Thyroid gland (tissue), 4 donors: Measurements from ENCODE around the gene ATP6V0D1. TPM values are rescaled to one million over a fixed set of nuclear protein-coding genes. Genes with fewer than 3 reads are reported as not detected.

Experiments used
- DNase-seq, 2 donors: peaks; one replicate each; pipeline ENCODE4 v3.0.0-alpha.2; 2019
- H3K27ac ChIP-seq, 3 donors: fragments of 200-600 bp; sonication (generic); 1 replicate in 2 of 3; 2 replicates in 1 of 3; pipeline ENCODE4 v1.5.1; 2016 to 2019; ENCODE audit warnings: mild to moderate bottlenecking in 1 of 3, moderate library complexity in 1 of 3
- H3K27me3 ChIP-seq: fragments of 200-600 bp; sonication (generic); one replicate; pipeline ENCODE4 v1.5.1; 2019
- H3K36me3 ChIP-seq, 2 donors: fragments of 200-600 bp; sonication (generic); one replicate each; pipeline ENCODE4 v1.5.1; 2016 to 2019
- H3K4me1 ChIP-seq, 2 donors: fragments of 200-600 bp; sonication (generic); one replicate each; pipeline ENCODE4 v1.5.1; 2017 to 2019
- H3K4me3 ChIP-seq, 3 donors: fragments of 200-600 bp; sonication (generic); replicated peaks in 1 of 3; 1 replicate in 2 of 3; 2 replicates in 1 of 3; pipeline ENCODE4 v1.5.1; 2016; ENCODE audit warnings: mild to moderate bottlenecking in 1 of 3
- H3K9me3 ChIP-seq: fragments of 200-600 bp; sonication (generic); one replicate; pipeline ENCODE4 v1.5.1; 2017
- POLR2A ChIP-seq, 2 donors: fragments of 450-650 bp; IDR thresholded peaks; one replicate each; pipeline ENCODE4 v1.6.1; 2017; ENCODE audit warnings: antibody characterized with exemption in 2 of 2, mild to moderate bottlenecking in 2 of 2, moderate library complexity in 1 of 2
- WGBS, 2 donors: methylation state at CpG; one replicate each; pipeline ENCODE4 v1.1.5; 2017; 5-methylcytosine and 5-hydroxymethylcytosine counted together
- intact Hi-C: fragments of 100-400 bp; cut with DNase I; formaldehyde crosslinking; loops from one replicate; pipeline ENCODE4 v1.15.1; 2023
- total RNA-seq, 4 donors: library from RNA; depleted of rRNA; stranded (reverse); fragments of >200 nt; gene quantifications; one replicate each; pipeline ENCODE4 v1.2.3, GENCODE V29; 2016
- TF ChIP-seq, protein P1 (sequence below), 6 experiments: fragments of 200-600 bp in 3 of 6; fragments of 450-650 bp in 3 of 6; sonication (generic) in 3 of 6; IDR thresholded peaks; one replicate each; pipeline ENCODE4 v1.5.1; 2016 to 2019; ENCODE audit warnings: antibody characterized with exemption in 6 of 6, mild to moderate bottlenecking in 2 of 6, inconsistent platforms in 1 of 6, moderate library complexity in 1 of 6

The ATP6V0D1 gene
- total RNA-seq, 4 donors from 2014 or later = 110 to 238 (median 142) TPM

DNA sequence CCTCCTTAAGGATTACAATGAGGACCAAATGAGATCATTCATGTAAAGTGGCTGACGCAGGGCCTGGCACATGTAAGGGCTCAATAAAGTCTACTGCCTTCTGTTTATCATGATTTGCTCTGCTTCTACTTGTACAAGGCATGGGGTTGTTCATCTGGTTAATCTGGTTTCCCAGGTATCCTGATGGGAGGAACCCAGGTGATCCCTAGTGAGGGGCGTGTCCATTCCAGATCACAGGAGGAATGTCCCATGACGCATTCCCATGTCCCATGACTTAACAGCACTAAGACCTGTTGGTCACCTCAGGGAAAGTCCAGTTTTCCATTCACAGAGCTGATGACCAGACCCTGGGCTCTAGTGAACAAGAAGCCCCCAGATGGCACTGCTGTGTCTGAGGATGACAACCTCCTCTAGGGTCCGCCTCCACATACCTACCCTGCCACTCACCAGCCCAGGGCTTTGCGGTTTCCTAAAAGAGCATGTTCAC lies 76.2 kb downstream of the ATP6V0D1 start:
- TF ChIP-seq, protein P1, sequence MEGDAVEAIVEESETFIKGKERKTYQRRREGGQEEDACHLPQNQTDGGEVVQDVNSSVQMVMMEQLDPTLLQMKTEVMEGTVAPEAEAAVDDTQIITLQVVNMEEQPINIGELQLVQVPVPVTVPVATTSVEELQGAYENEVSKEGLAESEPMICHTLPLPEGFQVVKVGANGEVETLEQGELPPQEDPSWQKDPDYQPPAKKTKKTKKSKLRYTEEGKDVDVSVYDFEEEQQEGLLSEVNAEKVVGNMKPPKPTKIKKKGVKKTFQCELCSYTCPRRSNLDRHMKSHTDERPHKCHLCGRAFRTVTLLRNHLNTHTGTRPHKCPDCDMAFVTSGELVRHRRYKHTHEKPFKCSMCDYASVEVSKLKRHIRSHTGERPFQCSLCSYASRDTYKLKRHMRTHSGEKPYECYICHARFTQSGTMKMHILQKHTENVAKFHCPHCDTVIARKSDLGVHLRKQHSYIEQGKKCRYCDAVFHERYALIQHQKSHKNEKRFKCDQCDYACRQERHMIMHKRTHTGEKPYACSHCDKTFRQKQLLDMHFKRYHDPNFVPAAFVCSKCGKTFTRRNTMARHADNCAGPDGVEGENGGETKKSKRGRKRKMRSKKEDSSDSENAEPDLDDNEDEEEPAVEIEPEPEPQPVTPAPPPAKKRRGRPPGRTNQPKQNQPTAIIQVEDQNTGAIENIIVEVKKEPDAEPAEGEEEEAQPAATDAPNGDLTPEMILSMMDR (IDR thresholded peaks at IDR 0.05) = no peak
- peak in 1 of 2 donors; percentile 25 for TF ChIP-seq POLR2A (IDR thresholded peaks at IDR 0.05)
- H3K27ac ChIP-seq = peak overlapping the region; percentile 61 to 86 (median 76)
- H3K4me1 ChIP-seq = peaks cover 4 to 21% of the 10 kb centered on the region in 2 donors
- H3K9me3 ChIP-seq = no peaks in the 10 kb centered on the region
- intact Hi-C loops = no loop called here
- 78 to 87% methylated on average over 5 of the region's 5 CpGs for WGBS, 2 donors
- H3K4me3 ChIP-seq = no peak overlapping the region
- DNase-seq = peak; percentile 62 to 75
- H3K36me3 ChIP-seq = no peaks in the 10 kb centered on the region
- no peaks in the 10 kb centered on the region for H3K27me3 ChIP-seq

- intact Hi-C loops = no loop called here
- H3K4me3 ChIP-seq = no peak overlapping the region
- no peaks in the 10 kb centered on the region for H3K27me3 ChIP-seq
- WGBS, 2 donors = 83% methylated on average over 12 of the region's 12 CpGs
- peak overlapping the region; percentile 23 to 76 (median 61) for H3K27ac ChIP-seq
- TF ChIP-seq, protein P1 (IDR thresholded peaks at IDR 0.05) = no peak
- TF ChIP-seq POLR2A (IDR thresholded peaks at IDR 0.05) = no peak
- peaks cover 10 to 28% of the 10 kb centered on the region in 2 donors for H3K4me1 ChIP-seq
- no peaks in the 10 kb centered on the region for H3K9me3 ChIP-seq
- DNase-seq = no peak
- no peaks in the 10 kb centered on the region for H3K36me3 ChIP-seq
Observed at GRCh38 chr16:67403976-67404555, 76.9 kb downstream of the ATP6V0D1 start.

DNA sequence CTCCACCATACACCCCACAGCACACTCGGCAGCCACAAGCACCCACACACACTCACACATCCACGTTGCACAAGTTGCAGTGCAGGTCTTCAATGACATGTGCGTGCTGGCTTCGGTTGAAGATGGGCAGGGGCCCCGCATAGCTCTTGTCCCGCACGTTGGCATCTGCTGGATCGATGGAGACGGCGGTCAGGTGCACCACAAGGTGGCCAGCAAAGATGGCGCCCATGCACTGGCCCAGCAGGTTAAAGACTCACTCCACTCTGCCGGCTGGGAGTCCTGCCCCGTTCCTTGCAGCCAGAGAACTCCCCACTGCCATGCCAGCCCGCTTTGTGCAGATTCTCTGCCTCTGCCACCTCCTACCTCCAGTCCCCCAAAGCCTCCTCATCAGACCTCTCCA lies 80.1 kb downstream of the ATP6V0D1 start:
- H3K27me3 ChIP-seq = no peaks in the 10 kb centered on the region
- no peak overlapping the region for H3K4me3 ChIP-seq
- H3K9me3 ChIP-seq = no peaks in the 10 kb centered on the region
- 94 to 95% methylated on average over 14 of the region's 14 CpGs for WGBS, 2 donors
- no peaks in the 10 kb centered on the region for H3K36me3 ChIP-seq
- intact Hi-C loops = no loop called here
- DNase-seq = no peak
- TF ChIP-seq, protein P1 (IDR thresholded peaks at IDR 0.05) = no peak
- no peak for TF ChIP-seq POLR2A (IDR thresholded peaks at IDR 0.05)
- H3K27ac ChIP-seq = no peak overlapping the region
- H3K4me1 ChIP-seq = peaks cover 17 to 51% of the 10 kb centered on the region in 2 donors

GRCh38 chr16:67399749-67400704 lies 80.9 kb downstream of the ATP6V0D1 start:
- H3K36me3 ChIP-seq = no peaks in the 10 kb centered on the region
- WGBS, 2 donors = 69 to 86% methylated on average over 5 to 13 of the region's 19 CpGs
- TF ChIP-seq, protein P1 (IDR thresholded peaks at IDR 0.05) = peak in 1 of 6 experiments; percentile 2
- TF ChIP-seq POLR2A (IDR thresholded peaks at IDR 0.05) = no peak
- no peaks in the 10 kb centered on the region for H3K27me3 ChIP-seq
- H3K27ac ChIP-seq = no peak overlapping the region
- intact Hi-C loops = no loop called here
- no peak for DNase-seq
- no peak overlapping the region for H3K4me3 ChIP-seq
- H3K9me3 ChIP-seq = no peaks in the 10 kb centered on the region
- H3K4me1 ChIP-seq = peaks cover 17 to 54% of the 10 kb centered on the region in 2 donors
